Stomach (tissue), 9 donors: Measurements from ENCODE around the gene C1QTNF9B. TPM values are rescaled to one million over a fixed set of nuclear protein-coding genes. Genes with fewer than 3 reads are reported as not detected.

Experiments
- DNase-seq, 2 donors: peaks; one replicate each; pipeline versions ENCODE4 v3.0.0 to v3.0.0-alpha.2; 2013 to 2019
- H3K27ac ChIP-seq, 5 donors: fragments of 200-600 bp in 4 of 5; sonication (generic) in 4 of 5; one replicate each; pipeline ENCODE4 v1.5.1; 2013 to 2019; ENCODE audit warnings: mild to moderate bottlenecking in 1 of 5, moderate library complexity in 1 of 5
- H3K27me3 ChIP-seq, 3 donors: fragments of 200-600 bp; sonication (generic); one replicate each; pipeline ENCODE4 v1.5.1; 2017 to 2019; ENCODE audit warnings: mixed run types in 1 of 3
- H3K36me3 ChIP-seq, 4 donors: fragments of 200-600 bp; sonication (generic); 1 replicate in 3 of 4; 2 replicates in 1 of 4; pipeline ENCODE4 v1.5.1; 2016 to 2019
- H3K4me1 ChIP-seq, 4 donors: fragments of 200-600 bp; sonication (generic); one replicate each; pipeline ENCODE4 v1.5.1; 2016 to 2019
- H3K4me3 ChIP-seq, 4 donors: fragments of 200-600 bp; sonication (generic) in 3 of 4; one replicate each; pipeline ENCODE4 v1.5.1; 2016 to 2019; ENCODE audit warnings: mild to moderate bottlenecking in 1 of 4
- H3K9me3 ChIP-seq, 4 donors: fragments of 200-600 bp; sonication (generic); one replicate each; pipeline ENCODE4 v1.5.1; 2016 to 2019
- EP300 ChIP-seq: sonication (generic); formaldehyde crosslinking; IDR thresholded peaks from one replicate; pipeline ENCODE4 v1.6.1; 2017; ENCODE audit warnings: antibody characterized with exemption
- POLR2A ChIP-seq, 4 donors: fragments of 450-650 bp; IDR thresholded peaks; one replicate each; pipeline ENCODE4 v1.6.1; 2016; ENCODE audit warnings: antibody characterized with exemption in 4 of 4, control low read depth in 2 of 4, mild to moderate bottlenecking in 1 of 4, moderate library complexity in 1 of 4
- POLR2AphosphoS5 ChIP-seq, 3 donors: sonication (generic); formaldehyde crosslinking; IDR thresholded peaks; one replicate each; pipeline ENCODE4 v1.6.1; 2016; ENCODE audit warnings: antibody characterized with exemption in 3 of 3
- WGBS, 5 donors: extraction: QIAGEN DNeasy Blood & Tissue Kit in 3 of 5; methylation state at CpG; one replicate each; pipeline versions ENCODE4 v1.1.5 to v1.1.7; 2013 to 2018; 5-methylcytosine and 5-hydroxymethylcytosine counted together
- intact Hi-C: fragments of 100-400 bp; cut with DNase I; formaldehyde crosslinking; loops from one replicate; pipeline ENCODE4 v1.15.1; 2023; ENCODE audit warnings: low total_unique reads
- polyA plus RNA-seq, 3 donors: library from polyadenylated mRNA; stranded (reverse); fragments of 200-250 nt; gene quantifications; one replicate each; pipeline ENCODE4 v1.2.3, GENCODE V29; 2013
- total RNA-seq, 5 donors: library from RNA; depleted of rRNA; stranded (reverse); fragments of >200 nt; gene quantifications; one replicate each; pipeline versions ENCODE4 v1.1.0 to v1.2.3, GENCODE V29; 2014 to 2016
- TF ChIP-seq, protein P1 (sequence below), 7 experiments: fragments of 450-650 bp in 4 of 7; fragments of 200-600 bp in 3 of 7; sonication (generic) in 3 of 7; IDR thresholded peaks; one replicate each; pipeline ENCODE4 v1.5.1; 2016 to 2019; ENCODE audit warnings: antibody characterized with exemption in 7 of 7, control low read depth in 2 of 7, mild to moderate bottlenecking in 1 of 7
- donor health status: healthy with polysubstance abuse.
- donor health status: Bipolar disorder and iron deficiency.
- donor health status: healthy.

C1QTNF9B gene
- total and polyA plus RNA-seq, 8 donors = not detected

DNA sequence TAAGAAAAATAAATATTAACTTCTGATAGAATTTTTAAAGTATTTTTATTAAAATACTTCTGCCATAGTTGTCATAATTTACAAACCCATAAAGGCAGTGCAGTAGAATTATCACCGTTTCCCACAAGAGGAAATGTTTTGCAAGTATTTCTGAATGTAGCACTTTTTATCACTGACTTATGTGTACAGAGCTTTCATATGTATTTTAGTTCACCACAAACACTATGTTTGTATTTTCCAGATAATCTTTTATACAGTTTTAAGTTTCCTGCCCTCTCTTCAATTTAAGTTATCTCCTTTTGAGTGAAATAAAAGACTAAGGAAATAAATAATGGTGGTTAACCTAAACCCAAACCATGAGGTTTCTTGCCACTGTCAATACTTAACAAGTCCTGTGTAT, 32.3 kb downstream of the C1QTNF9B start:
- DNase-seq = no peak
- H3K27me3 ChIP-seq = no peaks in the 10 kb centered on the region
- no peak for TF ChIP-seq POLR2A (IDR thresholded peaks at IDR 0.05)
- TF ChIP-seq EP300 = no peak
- no peak for TF ChIP-seq POLR2AphosphoS5 (IDR thresholded peaks at IDR 0.05)
- TF ChIP-seq, protein P1, sequence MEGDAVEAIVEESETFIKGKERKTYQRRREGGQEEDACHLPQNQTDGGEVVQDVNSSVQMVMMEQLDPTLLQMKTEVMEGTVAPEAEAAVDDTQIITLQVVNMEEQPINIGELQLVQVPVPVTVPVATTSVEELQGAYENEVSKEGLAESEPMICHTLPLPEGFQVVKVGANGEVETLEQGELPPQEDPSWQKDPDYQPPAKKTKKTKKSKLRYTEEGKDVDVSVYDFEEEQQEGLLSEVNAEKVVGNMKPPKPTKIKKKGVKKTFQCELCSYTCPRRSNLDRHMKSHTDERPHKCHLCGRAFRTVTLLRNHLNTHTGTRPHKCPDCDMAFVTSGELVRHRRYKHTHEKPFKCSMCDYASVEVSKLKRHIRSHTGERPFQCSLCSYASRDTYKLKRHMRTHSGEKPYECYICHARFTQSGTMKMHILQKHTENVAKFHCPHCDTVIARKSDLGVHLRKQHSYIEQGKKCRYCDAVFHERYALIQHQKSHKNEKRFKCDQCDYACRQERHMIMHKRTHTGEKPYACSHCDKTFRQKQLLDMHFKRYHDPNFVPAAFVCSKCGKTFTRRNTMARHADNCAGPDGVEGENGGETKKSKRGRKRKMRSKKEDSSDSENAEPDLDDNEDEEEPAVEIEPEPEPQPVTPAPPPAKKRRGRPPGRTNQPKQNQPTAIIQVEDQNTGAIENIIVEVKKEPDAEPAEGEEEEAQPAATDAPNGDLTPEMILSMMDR (IDR thresholded peaks at IDR 0.05) = no peak
- peaks cover 5 to 22% (median 14%) of the 10 kb centered on the region in 4 donors for H3K36me3 ChIP-seq
- H3K27ac ChIP-seq = no peak overlapping the region
- no peak overlapping the region for H3K4me3 ChIP-seq
- 13 to 50% (median 40%) methylated on average over 1 of the region's 1 CpG for WGBS, 5 donors
- intact Hi-C loops = no loop called here
- H3K9me3 ChIP-seq = no peaks in the 10 kb centered on the region
- H3K4me1 ChIP-seq = peaks cover 0 to 13% (median 0%) of the 10 kb centered on the region in 4 donors

DNA sequence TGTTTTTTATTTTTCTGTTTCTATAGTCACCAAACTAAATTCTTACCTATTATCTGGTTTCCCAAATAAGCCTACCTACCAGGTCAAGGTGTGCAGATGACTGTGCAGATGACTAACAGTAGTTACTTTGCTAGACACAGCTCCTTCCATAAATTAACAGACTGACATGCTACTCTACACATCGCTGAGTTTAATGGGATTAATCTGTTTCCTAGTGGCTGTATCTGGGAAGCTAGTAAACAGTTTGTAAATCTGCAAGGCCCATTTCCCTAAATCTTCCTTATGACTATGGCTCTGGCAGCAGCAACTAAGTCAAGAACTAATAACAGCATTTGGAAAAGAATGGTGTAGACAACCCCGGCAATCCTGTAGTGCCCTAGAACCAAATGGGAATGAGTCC, 36.0 kb downstream of the C1QTNF9B start:
- WGBS, 5 donors = 83 to 98% (median 93%) methylated on average over 2 of the region's 2 CpGs
- intact Hi-C loops = no loop called here
- TF ChIP-seq EP300 = no peak
- TF ChIP-seq POLR2AphosphoS5 (IDR thresholded peaks at IDR 0.05) = no peak
- TF ChIP-seq, protein P1 (IDR thresholded peaks at IDR 0.05) = no peak
- no peak for TF ChIP-seq POLR2A (IDR thresholded peaks at IDR 0.05)
- peaks cover 5 to 31% (median 20%) of the 10 kb centered on the region in 4 donors for H3K36me3 ChIP-seq
- no peak for DNase-seq
- no peaks in the 10 kb centered on the region for H3K9me3 ChIP-seq
- H3K4me3 ChIP-seq = no peak overlapping the region
- no peak overlapping the region for H3K27ac ChIP-seq
- H3K27me3 ChIP-seq = no peaks in the 10 kb centered on the region
- peaks cover 0 to 4% (median 0%) of the 10 kb centered on the region in 4 donors for H3K4me1 ChIP-seq

DNA sequence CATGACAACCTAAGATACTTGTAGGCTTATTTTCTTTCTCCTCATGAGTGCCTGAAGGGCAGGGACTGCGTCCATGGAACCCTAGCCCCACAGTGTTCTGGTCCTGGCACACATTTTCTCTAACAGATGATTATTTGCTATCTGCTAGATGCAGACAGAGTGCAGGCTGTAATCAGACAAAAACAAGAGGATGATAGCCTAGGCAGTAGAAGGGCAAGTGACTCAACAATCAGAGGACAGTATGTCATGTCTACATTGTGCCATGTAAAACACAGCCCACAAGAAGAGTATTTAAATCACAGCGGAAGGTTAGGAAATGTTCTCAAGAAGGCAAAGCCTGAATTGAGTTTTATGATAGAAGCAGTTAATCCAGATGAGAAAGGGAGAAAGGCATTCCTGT, 37.4 kb downstream of the C1QTNF9B start:
- DNase-seq = no peak
- no peaks in the 10 kb centered on the region for H3K4me1 ChIP-seq
- 86 to 98% (median 95%) methylated on average over 2 of the region's 2 CpGs for WGBS, 5 donors
- no peaks in the 10 kb centered on the region for H3K27me3 ChIP-seq
- no peak overlapping the region for H3K27ac ChIP-seq
- no peaks in the 10 kb centered on the region for H3K9me3 ChIP-seq
- TF ChIP-seq POLR2AphosphoS5 (IDR thresholded peaks at IDR 0.05) (no peak), EP300 (no peak), POLR2A (IDR thresholded peaks at IDR 0.05) (no peak)
- TF ChIP-seq, protein P1 (IDR thresholded peaks at IDR 0.05) = no peak
- intact Hi-C loops = no loop called here
- no peak overlapping the region for H3K4me3 ChIP-seq
- peaks cover 8 to 38% (median 24%) of the 10 kb centered on the region in 4 donors for H3K36me3 ChIP-seq

DNA sequence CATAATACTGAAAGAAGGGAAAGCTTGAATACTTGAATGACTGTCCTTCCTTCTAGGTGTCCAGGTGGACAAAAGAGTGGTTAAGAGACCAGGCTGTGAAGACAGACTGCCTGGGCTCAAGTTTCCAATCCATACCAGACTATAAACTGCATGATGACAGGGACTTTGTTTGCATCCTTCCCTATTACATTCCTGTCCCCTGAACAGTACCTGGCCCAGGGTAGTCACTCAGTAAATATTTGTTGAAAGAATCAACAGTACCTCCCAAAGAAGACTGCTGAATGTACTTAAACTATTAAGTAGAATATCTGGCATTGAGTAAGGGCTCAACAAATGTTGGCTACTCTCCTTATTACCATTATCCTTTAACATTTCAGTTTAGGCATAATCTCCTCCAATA, 37.8 kb downstream of the C1QTNF9B start:
- H3K9me3 ChIP-seq = no peaks in the 10 kb centered on the region
- TF ChIP-seq POLR2A (IDR thresholded peaks at IDR 0.05) = no peak
- TF ChIP-seq EP300 = no peak
- TF ChIP-seq, protein P1 (IDR thresholded peaks at IDR 0.05) = no peak
- TF ChIP-seq POLR2AphosphoS5 (IDR thresholded peaks at IDR 0.05) = no peak
- H3K4me1 ChIP-seq = no peaks in the 10 kb centered on the region
- H3K4me3 ChIP-seq = no peak overlapping the region
- intact Hi-C loops = no loop called here
- no peaks in the 10 kb centered on the region for H3K27me3 ChIP-seq
- no peak for DNase-seq
- H3K36me3 ChIP-seq = peaks cover 8 to 43% (median 25%) of the 10 kb centered on the region in 4 donors
- no peak overlapping the region for H3K27ac ChIP-seq
